ENCODE measurements around the gene HNRNPUL1. TPM values are rescaled to one million over a fixed set of nuclear protein-coding genes. Genes with fewer than 3 reads are reported as not detected.
A peak's percentile ranks its signal among the peaks of the same experiment; 100 is the strongest.

Gene HNRNPUL1
- polyA plus RNA-seq, 1 donor (not counting 4 experiments of a cell fraction or from before 2014, with no cell fraction given): 48.3 TPM

GRCh38 chr19:41339936-41340335 is 75.8 kb downstream of the HNRNPUL1 start:
- dilution Hi-C loops (cut with MboI; ENCODE audit: extremely low pct_ligation_motif_present, low sequenced_read_pairs): no loop called here
- no peaks in the 10 kb centered on the region for H3K27me3 ChIP-seq (ENCODE audit: control insufficient read depth, extremely low read depth, insufficient read depth, low read length)
- no peaks in the 10 kb centered on the region for H4K20me1 ChIP-seq (ENCODE audit: control insufficient read depth, extremely low read depth, insufficient read depth, low read length)
- H3K4me1 ChIP-seq (ENCODE audit: control insufficient read depth, extremely low read depth, insufficient read depth, low read length): no peaks in the 10 kb centered on the region
- FAIRE-seq (no peak), DNase-seq (ENCODE audit: low read depth, low spot score) (no peak)
- no peak overlapping the region for H3K4me3 ChIP-seq (ENCODE audit: control insufficient read depth in 2 of 3, extremely low read depth in 1 of 3, insufficient read depth in 2 of 3, low read depth in 1 of 3, low read length in 3 of 3)
- H3K27ac ChIP-seq (ENCODE audit: control insufficient read depth, insufficient read depth, low read length): no peak overlapping the region
- H2AFZ ChIP-seq (ENCODE audit: control insufficient read depth, low read length): no peak overlapping the region
- H3K36me3 ChIP-seq (ENCODE audit: control insufficient read depth in 2 of 2, extremely low read depth in 1 of 2, insufficient read depth in 2 of 2, low read length in 2 of 2): peaks cover 5 to 33% of the 10 kb centered on the region in 2 experiments
- H3K4me2 ChIP-seq (ENCODE audit: control insufficient read depth, extremely low read depth, insufficient read depth, low read depth, low read length): no peak overlapping the region
- no peak overlapping the region for H3K9ac ChIP-seq (ENCODE audit: control insufficient read depth, extremely low read depth, insufficient read depth, low read length)
- no peaks in the 10 kb centered on the region for H3K9me1 ChIP-seq (ENCODE audit: control insufficient read depth, extremely low read depth, insufficient read depth, low read length)
- H3K79me2 ChIP-seq (ENCODE audit: control insufficient read depth, insufficient read depth, low read length): no peaks in the 10 kb centered on the region
- no peaks in the 10 kb centered on the region for H3K9me3 ChIP-seq (ENCODE audit: control insufficient read depth, low read depth, low read length)
- TF ChIP-seq EZH2 (IDR thresholded peaks at IDR 0.05; ENCODE audit: low read length): no peak
- no peak for TF ChIP-seq CTCF (optimal IDR thresholded peaks at IDR 0.05 in 1 of 3, IDR thresholded peaks at IDR 0.05 in 1 of 3, conservative IDR thresholded peaks at IDR 0.05 in 1 of 3; ENCODE audit: extremely low read depth in 1 of 3, insufficient read depth in 2 of 3, low read length in 3 of 3)

DNA sequence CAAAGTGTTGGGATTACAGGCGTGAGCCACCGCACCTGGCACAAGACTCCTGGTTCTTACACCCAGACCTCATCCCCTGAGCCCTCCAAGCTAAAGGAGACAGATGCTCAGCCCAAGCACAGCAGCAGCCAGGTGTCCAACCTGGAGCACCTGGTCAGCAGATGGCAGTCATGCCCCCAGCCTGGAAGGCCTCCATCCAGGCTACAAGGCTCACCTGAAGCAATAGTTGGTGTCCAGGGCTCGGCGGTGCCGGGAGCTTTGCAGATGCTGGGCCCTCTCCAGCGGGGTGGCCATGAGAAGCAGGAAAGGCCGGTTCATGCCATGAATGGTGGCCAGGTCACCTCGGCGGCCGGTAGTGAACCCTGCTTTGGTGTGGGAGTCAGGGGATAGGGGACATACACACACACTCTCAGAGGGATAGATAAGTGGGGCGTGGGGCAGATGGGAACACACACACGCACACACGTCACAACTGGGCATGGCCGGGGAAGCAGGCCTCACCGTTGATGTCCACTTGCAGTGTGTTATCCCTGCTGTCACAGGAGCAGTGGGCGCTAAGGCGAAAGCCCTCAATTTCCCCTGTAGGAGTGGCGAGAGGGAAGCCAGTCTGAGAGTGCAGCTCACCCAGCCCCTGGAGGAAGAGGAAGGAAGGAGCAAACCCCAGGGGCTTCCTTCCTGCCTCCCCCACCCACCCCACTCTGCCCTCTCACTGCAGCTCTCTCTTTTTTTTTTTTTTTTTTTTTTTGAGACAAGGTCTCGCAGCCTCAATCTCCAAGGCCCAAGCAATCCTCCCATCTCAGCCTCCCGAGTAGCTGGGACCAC is 77.7 kb downstream of the HNRNPUL1 start:
- H3K9me3 ChIP-seq (ENCODE audit: control insufficient read depth, low read depth, low read length): no peaks in the 10 kb centered on the region
- H3K4me1 ChIP-seq (ENCODE audit: control insufficient read depth, extremely low read depth, insufficient read depth, low read length): no peaks in the 10 kb centered on the region
- no peak overlapping the region for H3K9ac ChIP-seq (ENCODE audit: control insufficient read depth, extremely low read depth, insufficient read depth, low read length)
- no peaks in the 10 kb centered on the region for H4K20me1 ChIP-seq (ENCODE audit: control insufficient read depth, extremely low read depth, insufficient read depth, low read length)
- H3K36me3 ChIP-seq (ENCODE audit: control insufficient read depth in 2 of 2, extremely low read depth in 1 of 2, insufficient read depth in 2 of 2, low read length in 2 of 2): peaks cover 10 to 34% of the 10 kb centered on the region in 2 experiments
- H3K4me3 ChIP-seq (ENCODE audit: control insufficient read depth in 2 of 3, extremely low read depth in 1 of 3, insufficient read depth in 2 of 3, low read depth in 1 of 3, low read length in 3 of 3): no peak overlapping the region
- peak in 2 of 3 experiments; percentile 11 to 50 for TF ChIP-seq CTCF (optimal IDR thresholded peaks at IDR 0.05 in 1 of 3, IDR thresholded peaks at IDR 0.05 in 1 of 3, conservative IDR thresholded peaks at IDR 0.05 in 1 of 3; ENCODE audit: extremely low read depth in 1 of 3, insufficient read depth in 2 of 3, low read length in 3 of 3)
- TF ChIP-seq EZH2 (IDR thresholded peaks at IDR 0.05; ENCODE audit: low read length): no peak
- no peak overlapping the region for H3K4me2 ChIP-seq (ENCODE audit: control insufficient read depth, extremely low read depth, insufficient read depth, low read depth, low read length)
- no peaks in the 10 kb centered on the region for H3K9me1 ChIP-seq (ENCODE audit: control insufficient read depth, extremely low read depth, insufficient read depth, low read length)
- dilution Hi-C loops (cut with MboI; ENCODE audit: extremely low pct_ligation_motif_present, low sequenced_read_pairs): no loop called here
- no peaks in the 10 kb centered on the region for H3K79me2 ChIP-seq (ENCODE audit: control insufficient read depth, insufficient read depth, low read length)
- no peak overlapping the region for H2AFZ ChIP-seq (ENCODE audit: control insufficient read depth, low read length)
- H3K27ac ChIP-seq (ENCODE audit: control insufficient read depth, insufficient read depth, low read length): no peak overlapping the region
- DNase-seq (ENCODE audit: low read depth, low spot score) (no peak), FAIRE-seq (no peak)
- no peaks in the 10 kb centered on the region for H3K27me3 ChIP-seq (ENCODE audit: control insufficient read depth, extremely low read depth, insufficient read depth, low read length)
